ENCODE data around the gene PRKCA. TPM values are rescaled to one million over a fixed set of nuclear protein-coding genes. Genes with fewer than 3 reads are reported as not detected.

Gene PRKCA
- total RNA-seq, 1 donor from 2014 or later = 5.6 TPM

GRCh38 chr17:66793814-66794213 is 491.4 kb downstream of the PRKCA start:
- H3K27ac ChIP-seq (replicated peaks) = no peak overlapping the region
- intact Hi-C loops (cut with micrococcal nuclease) = no loop called here
- H3K4me1 ChIP-seq = no peaks in the 10 kb centered on the region
- no peaks in the 10 kb centered on the region for H3K9me3 ChIP-seq (replicated peaks)
- no peak for DNase-seq
- no peak for TF ChIP-seq CTCF (IDR thresholded peaks at IDR 0.05; ENCODE audit: borderline replicate concordance)
- H3K4me3 ChIP-seq = no peak overlapping the region
- H3K36me3 ChIP-seq = peaks cover 5% of the 10 kb centered on the region
- no peaks in the 10 kb centered on the region for H3K27me3 ChIP-seq (ENCODE audit: low read depth)

GRCh38 chr17:66795486-66795885 is 493.1 kb downstream of the PRKCA start:
- H3K9me3 ChIP-seq (replicated peaks) = no peaks in the 10 kb centered on the region
- H3K4me3 ChIP-seq = no peak overlapping the region
- no peak for TF ChIP-seq CTCF (IDR thresholded peaks at IDR 0.05; ENCODE audit: borderline replicate concordance)
- H3K4me1 ChIP-seq = no peaks in the 10 kb centered on the region
- H3K27me3 ChIP-seq (ENCODE audit: low read depth) = no peaks in the 10 kb centered on the region
- no peaks in the 10 kb centered on the region for H3K36me3 ChIP-seq
- intact Hi-C loops (cut with micrococcal nuclease) = no loop called here
- no peak for DNase-seq
- H3K27ac ChIP-seq (replicated peaks) = no peak overlapping the region

GRCh38 chr17:66799849-66800537 is 497.6 kb downstream of the PRKCA start:
- Histone ChIP-seq H3K27me3 (ENCODE audit: low read depth) (no peaks in the 10 kb centered on the region), H3K9me3 (replicated peaks) (no peaks in the 10 kb centered on the region), H3K36me3 (no peaks in the 10 kb centered on the region), H3K4me1 (no peaks in the 10 kb centered on the region), H3K27ac (replicated peaks) (no peak overlapping the region), H3K4me3 (no peak overlapping the region)
- DNase-seq = no peak
- TF ChIP-seq CTCF (IDR thresholded peaks at IDR 0.05; ENCODE audit: borderline replicate concordance) = no peak
- intact Hi-C loops (cut with micrococcal nuclease) = no loop called here

GRCh38 chr17:66803474-66803951 is 501.1 kb downstream of the PRKCA start:
- DNase-seq = no peak
- intact Hi-C loops (cut with micrococcal nuclease) = no loop called here
- no peaks in the 10 kb centered on the region for H3K4me1 ChIP-seq
- no peaks in the 10 kb centered on the region for H3K9me3 ChIP-seq (replicated peaks)
- no peak for TF ChIP-seq CTCF (IDR thresholded peaks at IDR 0.05; ENCODE audit: borderline replicate concordance)
- H3K27ac ChIP-seq (replicated peaks) = no peak overlapping the region
- H3K36me3 ChIP-seq = no peaks in the 10 kb centered on the region
- no peak overlapping the region for H3K4me3 ChIP-seq
- H3K27me3 ChIP-seq (ENCODE audit: low read depth) = peaks cover 3% of the 10 kb centered on the region

GRCh38 chr17:66805567-66805966 is 503.2 kb downstream of the PRKCA start:
- H3K4me3 ChIP-seq = no peak overlapping the region
- no peak for DNase-seq
- intact Hi-C loops (cut with micrococcal nuclease) = no loop called here

More at GRCh38 chr17:66805567-66805966, 503.2 kb downstream of the PRKCA start:
- no peaks in the 10 kb centered on the region for H3K36me3 ChIP-seq
- no peak for TF ChIP-seq CTCF (IDR thresholded peaks at IDR 0.05; ENCODE audit: borderline replicate concordance)
- no peak overlapping the region for H3K27ac ChIP-seq (replicated peaks)
- no peaks in the 10 kb centered on the region for H3K4me1 ChIP-seq
- H3K9me3 ChIP-seq (replicated peaks) = no peaks in the 10 kb centered on the region
- H3K27me3 ChIP-seq (ENCODE audit: low read depth) = peaks cover 4% of the 10 kb centered on the region
